CD4-positive, alpha-beta T cell treated with Interleukin-17A for 1 hour (primary cell): ENCODE measurements around the gene HERPUD2.
"Not testable (repeated sequence)": the region's sequence is repeated elsewhere in the genome, so short reads cannot be mapped to it uniquely, and the experiment has no call there.

Source experiments
- DNase-seq: peaks from one replicate; pipeline ENCODE4 v3.0.0-alpha.2; 2020

Gene HERPUD2

DNA sequence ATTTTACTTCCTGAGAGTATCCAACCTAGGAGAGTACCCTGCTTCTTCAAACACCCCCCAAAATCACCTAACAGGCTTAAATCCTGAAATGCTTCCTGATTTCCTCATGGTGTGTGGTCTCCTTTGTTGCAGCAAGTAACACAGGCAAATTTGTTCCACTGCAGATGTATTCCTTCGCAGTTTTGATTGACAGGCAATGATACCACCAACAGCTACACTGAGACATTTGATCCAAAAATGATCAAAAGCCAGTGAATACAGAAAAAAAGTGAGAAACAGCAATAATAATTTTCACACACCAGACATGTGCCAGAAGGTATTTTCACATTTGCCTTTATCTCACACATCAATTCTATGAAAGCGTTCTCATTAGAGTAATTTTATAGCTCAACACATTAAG lies 95.9 kb downstream of the HERPUD2 start:
- DNase-seq: no peak

DNA sequence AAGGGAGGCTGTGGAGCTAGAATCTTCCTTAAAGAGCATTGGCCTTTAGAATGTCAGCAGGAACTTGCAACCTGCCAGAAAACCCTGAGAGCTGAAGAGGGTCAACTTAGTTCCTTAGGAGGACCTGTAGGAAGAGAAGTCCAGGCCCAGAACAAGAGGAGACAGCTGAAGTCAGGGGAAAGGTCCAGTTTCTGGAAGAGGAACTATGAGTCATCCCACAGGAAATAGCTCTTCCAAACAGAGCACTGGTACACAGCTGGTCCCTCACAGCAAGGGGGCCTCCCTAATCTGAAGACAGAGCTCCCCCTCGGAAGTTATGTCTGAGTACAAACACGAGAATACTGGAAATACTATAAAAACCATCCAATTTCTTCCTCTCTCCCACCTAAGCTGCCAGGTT lies 98.9 kb downstream of the HERPUD2 start:
- DNase-seq: no peak

DNA sequence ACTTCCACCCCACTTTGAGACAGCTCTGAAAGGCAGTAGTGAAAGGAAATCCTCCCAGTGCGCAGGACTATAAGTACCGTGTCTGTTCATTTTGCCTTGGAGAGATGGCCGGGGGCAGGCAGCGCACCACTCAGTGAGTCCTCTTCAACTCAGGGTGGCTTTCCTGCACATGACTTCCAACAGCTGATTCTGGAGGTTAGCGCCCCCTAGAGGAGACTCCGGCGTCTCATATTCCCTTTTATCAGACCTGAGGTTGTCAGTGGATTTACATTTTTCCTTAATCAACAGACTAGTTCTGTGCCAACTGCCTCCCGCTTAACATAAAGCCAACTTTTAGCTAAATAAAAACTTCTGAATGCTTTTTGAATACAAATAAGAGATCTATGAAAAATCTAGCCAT lies 101.0 kb downstream of the HERPUD2 start:
- peak; percentile 8 for DNase-seq

DNA sequence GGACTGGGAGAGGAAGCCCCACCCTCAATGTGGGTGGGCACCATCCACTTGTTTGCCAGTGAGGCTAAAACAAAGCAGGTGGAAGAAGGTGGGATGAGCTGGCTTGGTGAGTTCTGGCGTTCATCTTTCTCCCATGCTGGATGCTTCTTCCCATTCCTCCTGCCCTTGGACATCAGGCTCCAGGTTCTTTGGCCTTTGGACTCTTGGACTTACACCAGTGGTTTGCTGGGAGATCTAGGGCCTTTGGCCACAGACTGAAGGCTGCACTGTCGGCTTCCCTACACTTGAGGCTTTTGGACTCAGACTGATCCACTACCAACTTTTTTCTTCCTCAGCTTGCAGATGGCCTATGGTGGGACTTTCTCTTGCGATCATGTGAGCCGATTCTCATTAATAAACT lies 106.3 kb downstream of the HERPUD2 start:
- no peak for DNase-seq

DNA sequence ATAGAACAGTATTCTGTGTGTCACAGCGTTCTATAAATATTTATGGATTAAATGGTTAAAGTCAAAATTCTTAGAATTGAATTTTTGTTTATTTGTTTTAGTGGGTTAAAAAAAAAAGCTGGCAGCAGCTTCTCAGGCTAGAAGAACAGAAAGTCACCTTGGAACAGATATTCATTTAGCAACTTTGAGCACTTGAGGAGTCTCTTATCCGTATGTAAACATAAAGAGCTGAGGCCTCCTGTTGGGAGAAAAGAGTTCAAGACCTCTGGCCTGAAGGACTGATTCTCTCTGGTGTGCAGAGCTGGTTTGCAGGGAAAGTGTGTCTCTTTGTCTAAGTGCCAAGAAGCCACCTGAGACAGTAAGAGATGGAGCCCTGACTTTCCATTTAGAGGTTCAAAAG lies 109.9 kb downstream of the HERPUD2 start:
- no peak for DNase-seq

DNA sequence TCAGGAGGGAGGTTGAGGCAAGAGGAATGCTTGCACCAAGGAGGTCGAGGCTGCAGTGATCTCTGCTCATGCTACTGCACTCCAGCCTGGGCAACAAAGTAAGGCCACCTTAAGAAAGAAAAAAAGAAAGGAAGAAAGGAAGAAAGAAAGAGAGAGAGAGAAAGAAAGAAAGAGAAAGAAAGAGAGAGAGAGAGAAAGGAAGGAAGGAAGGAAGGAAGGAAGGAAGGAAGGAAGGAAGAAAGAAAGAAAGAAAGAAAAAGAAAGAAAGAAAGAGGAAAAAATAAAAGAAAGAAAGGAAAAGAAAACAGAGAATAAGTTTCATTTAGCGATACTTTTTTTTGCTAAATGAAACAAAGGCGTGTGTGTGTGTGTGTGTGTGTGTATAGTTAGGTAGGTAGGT lies 110.4 kb downstream of the HERPUD2 start:
- not testable (repeated sequence) for DNase-seq
